Measurements from ENCODE around the gene THAP5. TPM values are rescaled to one million over a fixed set of nuclear protein-coding genes. Genes with fewer than 3 reads are reported as not detected.

THAP5 gene
- total RNA-seq, 4 donors from 2014 or later = 32.2 to 48.3 (median 38.9) TPM

- Histone ChIP-seq H3K9me3 (no peaks in the 10 kb centered on the region), H3K4me3 (replicated peaks in 1 of 3) (no peak overlapping the region), H3K27me3 (no peaks in the 10 kb centered on the region), H3K36me3 (no peaks in the 10 kb centered on the region), H3K4me1 (no peaks in the 10 kb centered on the region), H3K27ac (no peak overlapping the region)
- WGBS, 2 donors = 60 to 74% methylated on average over 2 to 3 of the region's 3 CpGs
- TF ChIP-seq CTCF (IDR thresholded peaks at IDR 0.05) (no peak), POLR2A (IDR thresholded peaks at IDR 0.05) (no peak)
- DNase-seq = no peak
- intact Hi-C loops (cut with DNase I) = no loop called here
Measured at GRCh38 chr7:108586274-108586710, 16.8 kb upstream of the THAP5 start.

GRCh38 chr7:108585843-108586242, 16.3 kb upstream of the THAP5 start:
- intact Hi-C loops (cut with DNase I) = no loop called here
- no peak overlapping the region for H3K27ac ChIP-seq
- 82 to 87% methylated on average over 2 of the region's 2 CpGs for WGBS, 2 donors
- no peak for TF ChIP-seq POLR2A (IDR thresholded peaks at IDR 0.05)
- no peak for TF ChIP-seq CTCF (IDR thresholded peaks at IDR 0.05)
- H3K27me3 ChIP-seq = no peaks in the 10 kb centered on the region
- H3K9me3 ChIP-seq = no peaks in the 10 kb centered on the region
- no peaks in the 10 kb centered on the region for H3K4me1 ChIP-seq
- H3K36me3 ChIP-seq = no peaks in the 10 kb centered on the region
- no peak overlapping the region for H3K4me3 ChIP-seq (replicated peaks in 1 of 3)
- DNase-seq = no peak

- H3K36me3 ChIP-seq = peaks cover 0 to 3% of the 10 kb centered on the region in 2 donors
- no peaks in the 10 kb centered on the region for H3K4me1 ChIP-seq
- H3K27ac ChIP-seq = no peak overlapping the region
- intact Hi-C loops (cut with DNase I) = no loop called here
- DNase-seq = no peak
- 84 to 100% methylated on average over 1 of the region's 1 CpG for WGBS, 2 donors
- no peak for TF ChIP-seq POLR2A (IDR thresholded peaks at IDR 0.05)
- TF ChIP-seq CTCF (IDR thresholded peaks at IDR 0.05) = no peak
- no peak overlapping the region for H3K4me3 ChIP-seq (replicated peaks in 1 of 3)
- no peaks in the 10 kb centered on the region for H3K9me3 ChIP-seq
- no peaks in the 10 kb centered on the region for H3K27me3 ChIP-seq
Measured at GRCh38 chr7:108584211-108584610, 14.7 kb upstream of the THAP5 start.

- H3K4me3 ChIP-seq (replicated peaks in 1 of 3) = no peak overlapping the region
- TF ChIP-seq CTCF (IDR thresholded peaks at IDR 0.05) (no peak), POLR2A (IDR thresholded peaks at IDR 0.05) (no peak)
- H3K27me3 ChIP-seq = no peaks in the 10 kb centered on the region
- intact Hi-C loops (cut with DNase I) = no loop called here
- peaks cover 0 to 7% of the 10 kb centered on the region in 2 donors for H3K36me3 ChIP-seq
- WGBS, 2 donors = 56 to 58% methylated on average over 4 of the region's 4 CpGs
- no peaks in the 10 kb centered on the region for H3K4me1 ChIP-seq
- no peak overlapping the region for H3K27ac ChIP-seq
- no peaks in the 10 kb centered on the region for H3K9me3 ChIP-seq
- no peak for DNase-seq
Measured at GRCh38 chr7:108581655-108582491, 12.4 kb upstream of the THAP5 start.

- Histone ChIP-seq H3K4me1 (no peaks in the 10 kb centered on the region), H3K9me3 (no peaks in the 10 kb centered on the region), H3K27me3 (no peaks in the 10 kb centered on the region), H3K36me3 (peaks cover 0 to 7% of the 10 kb centered on the region in 2 donors), H3K4me3 (replicated peaks in 1 of 3) (no peak overlapping the region), H3K27ac (no peak overlapping the region)
- no peak for DNase-seq
- 67 to 77% methylated on average over 3 to 6 of the region's 6 CpGs for WGBS, 2 donors
- no peak for TF ChIP-seq POLR2A (IDR thresholded peaks at IDR 0.05)
- TF ChIP-seq CTCF (IDR thresholded peaks at IDR 0.05) = no peak
- intact Hi-C loops (cut with DNase I) = no loop called here
Measured at GRCh38 chr7:108580298-108580697, 10.8 kb upstream of the THAP5 start.

All from thyroid gland (tissue), 4 donors.